KG1 (cell line): Measurements from ENCODE around the gene CD7.

Experiments used
- DNase-seq: peaks from one replicate; lab custom pipeline; 2025; lab: John Stamatoyannopoulos, UW

CD7 gene

DNA sequence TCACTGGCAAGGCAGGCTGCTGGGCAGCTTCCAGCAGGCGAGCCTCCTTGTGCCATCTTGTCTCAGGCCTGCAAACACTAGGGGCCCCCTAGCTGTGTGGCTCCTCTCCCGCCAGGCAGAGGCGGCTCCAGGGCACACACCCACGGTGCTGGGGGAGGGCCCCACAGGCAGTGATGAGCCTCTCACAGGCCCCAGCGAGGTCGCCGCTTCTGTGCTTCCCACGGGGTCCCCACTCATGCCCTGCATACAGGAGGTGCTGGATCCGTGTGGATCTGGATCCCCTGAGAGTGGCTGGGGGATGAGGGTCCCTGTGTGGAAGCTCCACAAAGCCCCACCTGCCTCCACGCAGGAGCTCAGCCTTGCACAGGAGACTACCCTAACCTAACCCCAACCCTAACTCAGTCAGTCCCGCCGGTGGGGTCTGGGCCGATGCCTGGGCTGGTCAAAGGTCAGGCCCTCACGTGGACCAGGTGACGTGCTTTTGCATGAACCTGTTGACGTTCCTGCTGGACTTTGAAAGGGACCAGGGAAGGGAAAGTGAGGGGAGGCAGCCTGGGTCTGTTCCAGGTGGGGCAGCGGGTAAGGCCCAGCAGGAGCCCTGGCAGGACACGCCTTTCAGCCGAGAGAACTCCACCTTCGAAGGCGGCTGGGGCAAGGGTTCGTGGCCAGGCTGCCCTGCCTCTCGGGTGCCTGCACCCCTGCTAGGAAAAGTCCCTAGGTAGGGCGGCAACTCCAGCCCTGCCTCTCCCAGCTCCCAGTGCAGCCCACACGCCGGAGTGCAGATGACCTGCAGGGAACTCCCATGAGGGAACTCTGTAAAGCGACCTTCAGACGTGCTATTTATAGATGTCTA lies 11.0 kb upstream of the CD7 start:
- no peak for DNase-seq

DNA sequence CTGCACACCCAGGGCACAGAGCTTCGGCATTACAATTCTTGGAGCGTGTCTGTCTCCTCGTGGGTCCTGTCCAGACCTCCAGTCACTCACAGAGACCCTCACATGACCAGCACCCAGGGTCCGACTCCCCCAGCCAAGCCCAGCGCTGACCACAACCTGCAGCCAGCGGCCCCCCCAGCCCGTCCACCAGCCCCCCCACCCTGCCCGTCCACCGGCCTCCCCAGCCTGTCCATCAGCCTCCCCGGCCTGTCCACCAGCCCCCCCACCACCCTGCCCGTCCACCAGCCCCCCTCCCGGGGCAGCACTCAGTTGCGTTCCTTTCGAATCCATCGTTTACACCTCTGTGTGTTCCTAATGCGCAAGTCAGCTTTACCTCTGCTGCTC lies 10.3 kb upstream of the CD7 start:
- no peak for DNase-seq

DNA sequence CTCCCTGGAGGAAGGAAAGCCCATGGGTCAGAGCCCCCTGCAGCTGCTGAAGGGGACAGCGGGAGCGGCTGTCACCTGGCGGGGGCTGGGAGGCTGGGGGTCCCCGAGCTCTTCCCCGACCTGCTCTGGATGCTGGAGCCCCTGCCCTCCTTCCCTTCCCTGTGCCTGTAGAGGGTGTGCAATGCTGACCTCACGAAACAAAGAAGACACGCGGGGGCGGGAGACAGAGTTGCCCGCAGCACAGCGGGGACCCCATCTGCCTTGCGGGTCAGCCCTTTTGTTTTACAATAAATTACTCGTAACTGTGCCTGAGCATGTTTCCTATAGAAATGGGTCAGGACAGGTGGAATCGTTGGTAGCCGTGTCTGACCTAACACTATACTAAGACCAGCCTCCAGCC lies 9.9 kb upstream of the CD7 start:
- DNase-seq = no peak

DNA sequence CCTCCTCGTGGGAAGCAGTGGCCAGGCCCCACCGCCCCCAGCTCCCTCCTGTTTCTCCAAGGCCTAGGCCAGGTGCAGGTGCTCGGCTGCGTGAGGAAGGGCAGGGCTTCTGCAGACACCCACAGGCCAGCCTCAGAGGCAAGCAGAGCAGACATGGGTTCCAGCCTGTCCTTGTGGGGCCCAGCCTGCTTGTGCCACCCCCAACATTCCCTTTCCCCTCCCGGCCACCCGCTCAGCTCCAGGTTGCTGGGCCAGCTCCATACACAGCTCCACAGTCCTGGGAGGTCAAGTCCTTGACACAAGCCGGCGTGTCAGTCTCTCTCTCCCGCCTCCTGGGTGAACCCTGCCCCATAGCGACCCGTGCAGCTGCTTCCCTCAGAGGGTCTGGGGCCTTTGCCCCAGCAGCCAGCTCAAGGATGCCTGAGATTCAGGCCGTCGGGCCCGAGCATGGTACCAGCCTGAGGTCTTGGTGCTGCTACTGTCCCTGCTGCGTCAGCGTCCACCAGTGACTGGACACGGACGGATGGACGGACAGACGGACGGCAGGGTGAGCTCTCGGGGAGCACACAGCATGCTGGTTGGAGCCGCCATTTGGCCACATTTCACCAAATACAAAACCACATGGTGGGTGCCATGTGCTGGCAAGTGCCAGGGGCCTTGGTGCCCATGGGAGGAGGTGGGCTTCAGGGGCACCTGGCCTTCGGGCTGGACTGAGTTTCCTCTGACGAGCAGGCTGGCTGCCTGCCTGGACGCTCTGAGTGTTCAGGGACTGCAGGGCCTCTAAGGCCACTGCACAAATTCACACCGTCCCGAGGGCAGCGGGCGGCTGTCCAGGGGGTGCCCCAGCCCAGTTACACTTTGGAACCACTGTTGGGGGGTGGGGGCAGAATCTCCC lies 8.1 kb upstream of the CD7 start:
- no peak for DNase-seq

- no peak for DNase-seq
Measured at GRCh38 chr17:82324566-82325285, 7.3 kb upstream of the CD7 start.

DNA sequence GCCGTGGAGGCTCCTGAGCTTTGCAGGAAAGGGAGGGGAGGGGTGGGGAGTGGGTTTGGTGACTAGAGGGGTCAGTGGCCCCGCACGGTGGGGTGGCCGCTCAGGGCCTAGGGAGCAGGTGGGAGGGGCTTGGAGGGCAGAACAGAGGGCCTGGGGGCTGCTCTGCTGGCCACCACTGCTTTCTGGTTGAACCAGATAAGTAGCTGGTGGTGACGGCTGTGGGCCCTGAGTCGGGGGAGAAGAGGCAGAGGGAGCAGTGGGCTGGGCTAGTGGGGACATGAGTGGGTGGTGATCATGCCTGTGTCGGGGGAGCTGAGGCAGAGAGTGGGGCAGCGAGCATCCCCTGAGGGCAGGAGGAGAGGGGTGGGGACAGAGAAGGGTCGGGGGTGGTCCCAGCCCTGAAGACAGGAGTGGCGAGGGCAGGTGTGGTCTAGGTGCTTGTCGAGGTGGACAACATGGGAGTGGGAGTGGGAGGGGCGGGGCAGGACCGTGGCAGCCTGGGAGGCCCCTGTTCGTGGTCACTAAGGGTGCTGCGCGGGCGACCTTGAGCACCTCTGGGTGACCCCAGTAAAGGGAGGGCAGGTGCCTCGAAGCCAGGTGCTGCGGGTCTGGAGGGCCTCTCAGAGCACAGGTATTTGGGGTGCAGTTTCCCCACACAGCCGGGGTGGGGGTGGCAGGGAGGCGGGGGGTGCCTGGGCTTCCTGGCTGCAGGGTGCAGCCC lies 6.3 kb upstream of the CD7 start:
- DNase-seq = no peak

DNA sequence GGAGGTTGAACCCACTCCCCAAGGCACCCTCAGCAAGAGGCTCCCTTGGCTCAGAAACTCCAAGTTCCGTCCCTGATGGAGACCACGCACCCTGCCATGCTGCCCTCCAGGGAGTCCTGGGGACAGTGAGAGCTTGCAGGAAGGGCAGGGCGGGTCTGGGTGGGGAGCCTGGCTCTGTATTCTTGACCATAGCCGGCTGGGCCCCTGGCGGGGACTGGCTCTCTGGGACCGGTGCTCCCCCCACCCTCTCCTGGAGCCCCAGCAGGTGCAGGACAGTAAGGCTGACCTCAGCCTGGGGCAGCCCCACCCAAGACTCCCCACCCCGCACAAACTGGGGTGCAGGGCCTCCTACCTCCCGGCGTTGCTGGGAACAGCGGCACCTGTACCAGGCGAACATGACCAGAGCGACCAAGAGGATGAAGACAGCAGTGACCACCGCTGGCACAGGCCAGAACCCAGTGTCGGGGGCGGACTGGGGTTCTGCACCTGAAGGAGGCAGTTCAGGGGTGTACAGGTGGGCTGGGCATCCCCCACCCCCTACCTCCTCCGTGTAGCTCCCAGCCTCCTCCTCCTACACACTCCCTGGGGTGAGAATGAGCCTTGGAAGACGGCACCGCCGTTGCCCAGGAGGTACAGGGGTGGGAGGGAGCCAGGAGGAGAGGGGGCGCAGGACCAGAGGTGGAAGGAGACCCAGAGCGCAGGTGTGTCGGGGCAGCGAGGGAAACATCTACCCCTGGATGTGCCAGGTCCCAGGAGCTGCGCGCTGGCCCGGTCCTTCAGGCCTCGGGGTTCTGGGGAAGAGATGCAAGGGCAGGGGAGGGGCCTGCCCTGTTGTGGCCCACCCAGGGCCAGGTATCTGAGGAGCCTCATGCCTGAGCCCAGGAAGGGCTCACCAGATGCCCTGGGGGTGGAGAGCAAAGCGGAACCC lies 5.4 kb upstream of the CD7 start:
- no peak for DNase-seq

- DNase-seq = no peak
Measured at GRCh38 chr17:82321947-82322466, 4.6 kb upstream of the CD7 start.

DNA sequence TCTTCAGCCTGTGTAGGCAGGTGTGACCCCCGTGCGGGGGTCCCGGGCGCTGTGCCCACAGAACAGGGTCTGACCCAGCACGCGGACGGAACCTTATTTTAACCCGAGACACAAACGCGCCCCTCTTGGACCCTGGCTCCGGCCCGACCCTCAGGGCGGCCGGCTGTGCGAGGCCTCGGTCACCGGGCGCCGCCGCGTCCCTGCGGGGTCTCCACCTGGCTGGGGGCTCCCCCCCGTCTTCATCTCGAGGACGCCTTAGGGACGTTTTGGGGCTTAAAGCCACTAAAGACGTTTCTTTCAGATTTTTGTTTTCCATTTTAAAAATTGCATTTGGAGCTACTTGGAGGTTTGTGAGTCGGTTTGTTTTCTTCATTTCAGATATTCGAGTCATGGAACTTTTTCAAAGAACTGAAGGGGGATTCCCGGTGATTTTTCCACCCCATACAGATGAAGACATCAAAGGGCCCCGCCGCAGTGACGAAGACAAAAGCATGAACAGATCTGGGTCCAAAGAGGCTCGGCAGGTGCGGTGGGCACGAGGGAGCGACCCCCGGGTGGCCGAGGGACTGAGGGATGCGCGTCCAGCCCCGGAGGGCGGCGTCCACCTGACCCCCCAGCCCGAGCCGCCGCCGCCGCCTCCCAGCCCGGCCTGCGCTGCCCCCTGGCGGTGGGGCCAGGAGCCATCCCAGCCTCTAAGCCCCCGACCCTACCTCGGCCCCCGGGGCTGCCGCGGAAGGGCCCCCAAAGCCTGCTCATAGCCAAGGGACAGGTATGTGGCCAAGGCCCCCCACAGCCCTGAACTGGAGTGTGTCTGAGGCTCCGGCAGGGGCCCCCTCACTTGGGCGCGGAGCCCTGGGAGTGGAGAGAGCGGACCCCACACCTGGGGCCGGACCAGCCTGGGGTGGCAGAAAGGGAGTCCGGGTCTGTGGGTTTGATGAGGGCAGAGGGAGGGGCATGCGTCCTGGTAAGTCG lies 3.8 kb upstream of the CD7 start:
- no peak for DNase-seq

DNA sequence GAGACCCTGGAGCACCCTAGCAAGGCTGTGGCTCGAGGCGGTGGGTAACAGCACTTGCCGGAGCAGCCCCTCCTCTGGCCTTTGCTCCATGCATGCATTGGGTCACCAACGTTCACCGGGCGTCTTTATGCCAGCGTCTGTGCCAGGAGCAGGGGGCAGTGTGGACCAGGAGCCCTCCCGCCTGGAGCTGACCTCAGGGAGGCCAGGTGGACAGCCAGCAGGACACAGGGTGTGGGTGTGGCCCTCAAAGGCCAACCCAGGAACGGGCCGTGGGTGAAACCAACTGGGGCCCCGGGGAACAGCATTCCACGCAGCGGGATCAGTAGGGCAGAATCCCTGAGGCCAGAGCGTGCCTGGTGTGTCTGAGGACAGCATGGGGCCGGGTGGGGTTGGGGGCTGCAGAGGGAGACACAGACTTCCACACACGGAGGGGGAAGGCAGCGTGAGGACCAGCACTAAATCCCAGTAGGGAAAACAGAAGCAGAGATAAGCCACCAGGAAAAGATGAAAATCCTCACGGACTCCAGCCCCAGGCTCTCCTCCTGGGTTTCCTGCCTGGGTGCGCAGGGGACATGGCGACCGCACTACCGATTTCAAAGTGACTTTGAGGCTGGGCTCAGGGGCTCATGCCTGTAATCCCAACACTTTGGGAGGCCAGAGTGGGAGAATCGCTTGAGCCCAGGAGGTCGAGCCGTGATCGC lies 2.9 kb upstream of the CD7 start:
- DNase-seq = no peak

- no peak for DNase-seq
Measured at GRCh38 chr17:82319619-82320062, 2.2 kb upstream of the CD7 start.

- no peak for DNase-seq
Measured at GRCh38 chr17:82318772-82319606, 1.6 kb upstream of the CD7 start.

DNA sequence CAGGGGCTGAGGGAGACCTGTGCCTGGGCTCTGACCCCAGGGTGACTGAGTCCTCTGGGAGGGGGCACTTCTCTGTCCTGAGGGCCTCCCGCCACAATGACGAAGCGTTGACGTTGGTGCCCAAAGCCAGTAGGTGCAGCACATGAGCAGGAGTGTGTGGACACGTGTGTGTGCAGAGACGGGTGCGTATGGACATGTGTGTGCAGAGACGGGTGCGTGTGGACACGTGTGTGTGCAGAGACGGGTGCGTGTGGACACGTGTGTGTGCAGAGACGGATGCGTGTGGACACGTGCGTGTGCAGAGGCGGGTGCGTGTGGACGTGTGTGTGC lies 726 bp upstream of the CD7 start:
- no peak for DNase-seq

- DNase-seq = no peak
Measured at GRCh38 chr17:82316651-82317393, 586 bp downstream of the CD7 start.

GRCh38 chr17:82315703-82316358 lies 1.6 kb downstream of the CD7 start:
- DNase-seq = no peak
